Stimulated activated CD4-positive, alpha-beta T cell treated with anti-CD3 and anti-CD28 coated beads, Interleukin-2, amount 100 ng/mL, for 24 hours (primary cell): ENCODE measurements around the gene TMEM45A.
"Not testable (repeated sequence)": the region's sequence is repeated elsewhere in the genome, so short reads cannot be mapped to it uniquely, and the experiment has no call there.

ENCODE experiments used
- DNase-seq, 2 donors: peaks; one replicate each; pipeline ENCODE4 v3.0.0-alpha.2; 2020

The TMEM45A gene

GRCh38 chr3:100578646-100579045 lies 86.2 kb downstream of the TMEM45A start:
- DNase-seq: no peak

- DNase-seq: no peak
Measured at GRCh38 chr3:100580147-100580546, 87.7 kb downstream of the TMEM45A start.

DNA sequence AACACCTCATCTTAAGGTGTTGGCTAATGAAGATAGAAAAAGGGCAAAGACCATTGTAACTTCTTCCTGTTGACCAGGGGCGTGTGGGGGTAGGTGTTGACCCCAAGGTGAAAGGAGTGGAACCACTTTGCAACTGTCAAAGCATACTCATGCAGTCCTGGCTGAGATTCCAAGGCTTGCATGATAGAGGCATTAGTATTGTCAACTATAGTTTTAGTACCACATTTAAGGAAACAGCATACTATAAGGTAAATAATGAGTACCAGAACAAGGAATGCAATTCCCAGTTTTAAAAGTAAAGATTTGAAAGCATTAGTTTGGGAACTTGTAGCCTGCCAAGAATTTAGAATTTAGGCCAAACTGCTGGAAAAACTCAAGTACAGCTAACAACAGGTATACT lies 89.2 kb downstream of the TMEM45A start:
- DNase-seq: no peak

- not testable (repeated sequence) for DNase-seq
Measured at GRCh38 chr3:100582157-100582556, 89.7 kb downstream of the TMEM45A start.

GRCh38 chr3:100584101-100584660 lies 91.8 kb downstream of the TMEM45A start:
- DNase-seq: no peak

- no peak for DNase-seq
Measured at GRCh38 chr3:100586832-100587231, 94.4 kb downstream of the TMEM45A start.

GRCh38 chr3:100588251-100588650 lies 95.8 kb downstream of the TMEM45A start:
- no peak for DNase-seq

DNA sequence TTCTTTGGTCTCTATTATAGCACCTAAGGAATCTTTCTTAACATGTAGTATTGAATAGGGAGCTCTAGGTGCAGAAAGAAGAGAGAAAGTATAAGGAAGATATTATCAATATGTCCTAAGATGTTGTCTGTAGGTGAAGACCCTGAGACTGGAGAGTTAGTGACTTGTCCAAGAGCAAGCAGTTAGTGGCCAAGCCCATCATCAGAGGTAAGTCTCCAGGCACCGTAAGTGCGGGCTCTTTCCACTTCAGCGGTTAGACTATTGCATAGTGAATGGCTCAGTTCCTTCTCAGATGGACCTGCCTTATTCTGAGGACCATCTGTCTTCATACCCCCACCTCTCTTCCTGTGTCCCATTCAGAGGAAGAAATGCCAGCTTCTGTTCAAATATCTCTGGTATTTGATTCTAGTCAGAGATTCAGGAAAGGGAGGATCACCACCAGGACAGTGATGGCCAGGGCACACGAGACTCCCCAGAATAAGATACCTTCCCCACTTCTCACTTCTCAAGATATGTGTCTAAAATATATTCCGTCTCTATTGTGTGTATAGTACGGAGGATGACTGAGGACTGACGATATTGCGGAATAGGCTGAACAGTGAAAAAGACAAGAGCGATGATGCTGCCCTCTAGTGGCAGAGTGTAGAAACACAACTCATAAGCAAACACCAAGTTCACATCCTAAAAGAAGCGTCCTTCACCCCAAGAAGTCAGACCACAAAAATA lies 97.9 kb downstream of the TMEM45A start:
- DNase-seq: peak; percentile 44 to 64

GRCh38 chr3:100590840-100591147 lies 98.4 kb downstream of the TMEM45A start:
- no peak for DNase-seq

DNA sequence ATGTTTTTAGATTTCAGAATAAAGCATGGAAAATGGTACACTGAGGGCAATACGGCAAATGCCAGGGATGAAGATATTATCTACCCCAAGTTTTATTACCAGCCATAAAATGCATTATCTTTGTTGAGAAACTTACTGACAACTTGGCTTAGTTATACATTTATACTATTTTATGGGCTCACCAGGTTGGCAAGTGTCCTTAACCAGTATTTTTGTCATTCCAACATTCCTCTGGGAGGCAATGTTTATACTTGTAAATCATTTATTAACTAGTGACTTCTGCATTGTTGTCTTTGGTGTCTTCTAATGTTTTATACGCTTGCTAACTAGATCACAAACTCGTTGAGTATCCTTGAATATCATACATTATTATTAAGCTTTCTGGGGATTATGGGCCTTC lies 99.0 kb downstream of the TMEM45A start:
- DNase-seq: no peak

GRCh38 chr3:100600181-100601042 lies 108.0 kb downstream of the TMEM45A start:
- DNase-seq: no peak

DNA sequence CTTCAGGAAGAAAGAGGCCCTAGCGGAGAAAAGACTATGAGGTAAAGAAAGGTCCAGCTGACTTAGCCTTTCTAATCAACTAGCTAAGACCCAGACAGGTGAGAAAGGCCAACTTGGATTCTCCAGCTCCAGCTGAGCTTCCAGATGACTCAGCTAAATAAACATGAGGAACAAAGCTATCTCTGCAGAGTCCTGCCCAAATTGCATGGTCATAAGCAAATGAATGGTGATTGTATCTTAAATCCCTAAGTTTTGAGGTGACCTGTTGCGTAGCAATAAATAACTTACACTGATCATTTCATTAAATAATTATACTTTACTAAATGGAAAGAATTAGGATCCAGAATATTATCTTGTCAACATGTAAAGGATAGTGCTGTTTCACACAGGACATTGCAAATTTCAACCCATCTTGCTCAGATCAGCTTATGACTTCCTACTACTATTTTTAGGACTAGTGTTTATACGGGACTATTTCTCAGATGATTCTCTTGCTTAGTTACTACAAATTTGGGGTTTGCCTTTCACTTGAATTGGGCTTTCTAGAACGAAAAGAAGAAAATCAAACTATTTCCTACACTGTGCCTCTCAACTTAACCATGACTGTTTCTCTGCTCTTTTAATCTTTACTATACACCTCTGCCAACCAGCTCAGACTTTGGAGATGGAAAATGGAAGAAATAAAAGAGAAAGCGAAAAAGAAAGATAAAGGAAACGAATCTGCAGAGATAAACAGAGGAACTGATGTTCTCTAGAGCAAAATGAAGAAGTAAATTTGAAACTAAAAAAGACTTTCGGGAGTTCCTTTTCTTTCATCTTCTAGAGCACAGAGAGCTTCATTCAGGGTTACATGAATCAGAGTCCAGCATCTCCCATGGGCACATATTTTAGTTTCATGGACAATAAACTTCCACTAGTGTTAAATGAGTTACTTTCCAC lies 110.4 kb downstream of the TMEM45A start:
- no peak for DNase-seq

- DNase-seq: no peak
Measured at GRCh38 chr3:100603469-100603868, 111.0 kb downstream of the TMEM45A start.

DNA sequence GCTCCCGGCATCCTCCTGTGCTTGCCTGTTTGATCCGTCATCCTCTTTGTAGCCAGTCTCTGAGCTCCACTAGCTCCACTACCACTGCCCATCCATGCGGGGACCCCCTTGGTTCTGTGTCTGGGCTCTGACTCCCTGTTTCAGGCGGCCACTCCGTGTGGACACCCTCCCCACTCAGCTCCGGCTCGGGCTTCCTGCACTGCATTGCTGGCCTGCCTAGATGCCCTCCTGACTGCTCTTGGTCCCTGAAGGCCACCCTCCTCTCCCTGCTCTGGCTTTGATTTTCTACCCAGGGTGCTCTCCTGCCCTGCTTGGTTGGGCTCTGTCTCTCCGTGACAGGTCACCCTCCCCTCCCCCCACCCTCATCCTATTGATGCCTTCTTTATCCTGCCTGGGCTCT lies 112.9 kb downstream of the TMEM45A start:
- DNase-seq: no peak

- DNase-seq: no peak
Measured at GRCh38 chr3:100606894-100607512, 114.6 kb downstream of the TMEM45A start.

DNA sequence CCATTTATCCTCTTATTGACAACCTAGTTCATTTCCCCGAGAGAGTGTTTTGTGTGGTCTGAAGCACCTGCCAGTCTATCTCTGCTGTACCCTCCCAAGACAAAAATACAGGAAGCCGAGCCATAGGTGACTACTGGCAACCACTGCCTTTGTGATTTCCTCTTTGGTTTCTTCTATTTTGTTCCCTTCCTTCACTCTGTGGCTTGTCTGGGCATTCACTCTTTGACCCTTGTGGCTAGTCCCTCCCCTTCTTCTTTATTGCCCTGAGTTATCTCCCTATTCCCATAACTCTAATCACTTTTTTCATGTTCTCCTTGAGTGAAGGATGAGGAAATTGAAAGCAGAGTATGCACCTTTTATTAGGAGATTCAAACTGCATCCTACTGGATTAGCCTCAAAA lies 116.9 kb downstream of the TMEM45A start, which contains the start of gene ADGRG7:
Gene ADGRG7, plus strand, starts transcription at position 297 of the 400 bp plus-strand sequence. CDS start 256 bp downstream, outside the sequence.
- DNase-seq: no peak

DNA sequence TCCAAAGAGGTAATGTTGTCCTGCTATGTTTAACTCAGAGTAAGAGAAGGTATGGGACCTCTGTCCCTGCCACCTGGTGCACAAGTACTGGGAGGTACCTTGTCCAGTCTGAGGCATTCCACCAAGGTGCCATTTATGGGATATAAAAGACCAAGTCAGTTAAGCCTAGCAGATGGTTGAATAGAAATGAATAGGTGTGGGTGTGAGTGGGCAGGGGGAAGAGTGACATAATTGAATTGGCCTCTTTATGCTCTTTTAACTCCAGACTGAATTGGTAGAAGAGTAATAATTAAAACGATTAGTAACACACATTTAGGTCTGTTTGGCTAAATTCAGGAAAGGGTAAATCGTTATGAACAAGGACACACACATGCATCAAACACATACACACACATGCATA lies 117.5 kb downstream of the TMEM45A start:
- DNase-seq: no peak

GRCh38 chr3:100611221-100611620 lies 118.8 kb downstream of the TMEM45A start:
- no peak for DNase-seq

GRCh38 chr3:100613721-100614390 lies 121.4 kb downstream of the TMEM45A start:
- no peak for DNase-seq

DNA sequence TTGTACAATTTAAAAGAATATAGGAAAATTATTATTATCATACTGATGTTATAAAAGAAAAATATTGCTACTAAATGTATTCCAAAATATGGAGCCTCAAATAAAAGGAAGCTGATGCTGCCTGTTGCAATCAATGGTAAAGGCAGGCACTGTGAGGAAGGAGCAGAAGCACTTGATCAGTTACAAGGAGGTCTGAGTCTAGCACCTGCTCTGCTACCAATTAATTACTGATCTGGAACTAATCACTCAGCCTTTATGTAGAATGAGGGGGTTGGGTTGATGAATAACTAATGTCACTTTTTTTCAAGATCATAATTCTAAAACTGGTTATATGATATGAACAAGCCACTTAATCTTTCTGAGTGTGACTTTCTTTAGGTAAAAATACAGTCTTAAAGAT lies 122.5 kb downstream of the TMEM45A start:
- DNase-seq: no peak

- DNase-seq: no peak
Measured at GRCh38 chr3:100615684-100616083, 123.3 kb downstream of the TMEM45A start.

DNA sequence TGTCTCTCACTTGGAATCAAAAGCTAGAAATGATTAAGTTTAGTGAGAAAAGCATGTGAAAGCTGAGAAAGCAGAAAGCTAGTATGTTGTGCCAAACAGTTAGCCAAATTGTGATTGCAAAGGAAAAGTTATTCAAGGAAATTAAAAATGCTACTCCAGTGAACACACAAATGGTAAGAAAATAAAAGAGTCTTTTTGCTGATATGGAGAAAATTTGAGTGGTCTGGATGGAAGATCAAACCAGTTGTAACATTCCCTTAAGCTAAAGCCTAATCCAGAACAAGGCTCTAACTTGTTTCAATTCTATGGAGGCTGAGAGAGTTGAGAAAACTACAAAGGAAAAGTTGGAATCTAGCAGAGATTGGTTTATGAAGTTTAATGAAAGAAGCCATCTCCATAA lies 128.8 kb downstream of the TMEM45A start:
- no peak for DNase-seq
